A673 (cell line): Measurements from ENCODE around the gene KRT80. TPM values are rescaled to one million over a fixed set of nuclear protein-coding genes. Genes with fewer than 3 reads are reported as not detected.

ENCODE experiments used
- BruUV-seq: library from RNA; stranded (reverse); fragments of 400-500 nt; replicated peaks from 2 replicates; lab custom pipeline; 2021; lab: Mats Ljungman, UMichigan
- CTCF ChIA-PET: fragments of 300-600 bp; sonication (Branson Sonifier 250); formaldehyde crosslinking; loops from one replicate; lab custom pipeline; 2022; ENCODE audit warnings: antibody characterized with exemption; lab: Charles Lee
- POLR2A ChIA-PET: fragments of 300-600 bp; sonication (Branson Sonifier 250); formaldehyde crosslinking; loops from one replicate; lab custom pipeline; 2022; ENCODE audit warnings: antibody characterized with exemption; ENCODE audit not compliant: low non-redundant PET; lab: Charles Lee
- DNase-seq: peaks from one replicate; pipeline ENCODE4 v3.0.0-alpha.2; 2015; ENCODE audit warnings: low spot score
- H3K27ac ChIP-seq: fragments of 200-600 bp; sonication (generic); 2 replicates; pipeline ENCODE4 v1.5.1; 2016; ENCODE audit warnings: mixed run types, low read depth, mild to moderate bottlenecking, mixed read lengths, antibody characterized with exemption, low read length; ENCODE audit not compliant: poor library complexity, severe bottlenecking
- H3K27me3 ChIP-seq: fragments of 200-600 bp; sonication (generic); replicated peaks from 2 replicates; pipeline ENCODE4 v1.6.1; 2017; ENCODE audit warnings: mixed run types, low read depth, mild to moderate bottlenecking, mixed read lengths, antibody characterized with exemption, low read length; ENCODE audit not compliant: insufficient read depth, poor library complexity
- H3K36me3 ChIP-seq: fragments of 200-600 bp; sonication (generic); 2 replicates; pipeline ENCODE4 v1.6.1; 2016; ENCODE audit warnings: mixed run types, mild to moderate bottlenecking, mixed read lengths, antibody characterized with exemption, low read length; ENCODE audit not compliant: insufficient read depth, poor library complexity, severe bottlenecking
- H3K4me1 ChIP-seq: fragments of 200-600 bp; sonication (generic); 2 replicates; pipeline ENCODE4 v1.6.1; 2017; ENCODE audit warnings: mixed run types, mild to moderate bottlenecking, mixed read lengths, antibody characterized with exemption, low read length; ENCODE audit not compliant: insufficient read depth, poor library complexity, severe bottlenecking
- H3K4me3 ChIP-seq: fragments of 200-600 bp; sonication (generic); 2 replicates; pipeline ENCODE4 v1.5.1; 2016; ENCODE audit warnings: low read depth, mixed run types, mild to moderate bottlenecking, mixed read lengths, low read length; ENCODE audit not compliant: poor library complexity, severe bottlenecking
- H3K9me3 ChIP-seq: fragments of 200-600 bp; sonication (generic); 2 replicates; pipeline ENCODE4 v1.6.1; 2016; ENCODE audit warnings: mixed run types, low read depth, mild to moderate bottlenecking, mixed read lengths, antibody characterized with exemption, low read length; ENCODE audit not compliant: poor library complexity, severe bottlenecking
- EZH2 ChIP-seq: fragments of 200-600 bp; sonication (generic); IDR thresholded peaks from 2 replicates; pipeline ENCODE4 v1.6.1; 2017; ENCODE audit warnings: borderline replicate concordance, low read depth, mild to moderate bottlenecking, mixed read lengths, antibody characterized with exemption, low read length; ENCODE audit not compliant: poor library complexity, severe bottlenecking
- intact Hi-C: fragments of 100-400 bp; cut with micrococcal nuclease; formaldehyde crosslinking; loops from one replicate; pipeline ENCODE4 v1.10.0; 2022; ENCODE audit not compliant: unreplicated experiment
- total RNA-seq: library from RNA; stranded (reverse); gene quantifications from 2 replicates; pipeline ENCODE4 v1.2.3, GENCODE V29; 2021
- TF ChIP-seq, protein P1 (sequence below): fragments of 300-800, 200-600 bp; sonication (generic); conservative IDR thresholded peaks from 2 replicates; pipeline ENCODE4 v1.5.1; 2017; ENCODE audit warnings: low read depth, mild to moderate bottlenecking, antibody characterized with exemption, low read length, moderate library complexity, mixed read lengths

The KRT80 gene
- total RNA-seq, 1 experiment from 2014 or later, result 1.0 TPM

DNA sequence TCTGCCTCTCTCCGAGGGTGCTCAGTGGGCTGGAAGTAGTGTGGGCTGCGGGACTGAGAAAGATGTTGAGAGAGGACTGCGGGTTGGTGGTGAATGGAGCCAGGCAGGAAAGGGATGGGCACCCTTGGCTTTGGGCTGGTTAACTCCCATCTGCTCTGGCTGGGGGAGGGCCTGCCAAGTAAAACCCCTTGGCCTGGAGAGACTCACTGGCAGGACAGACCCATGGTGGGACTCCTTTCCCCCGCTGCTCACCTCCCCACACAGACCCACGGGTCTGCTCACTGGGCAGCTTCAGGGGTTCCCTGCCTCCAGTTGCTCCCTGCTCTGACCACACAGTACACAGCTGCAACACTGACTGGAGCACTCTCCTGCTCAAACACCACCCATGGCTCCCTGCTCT, 54.1 kb downstream of the KRT80 start:
- ChIA-PET POLR2A (no interaction called here), CTCF (no interaction called here)
- TF ChIP-seq, protein P1, sequence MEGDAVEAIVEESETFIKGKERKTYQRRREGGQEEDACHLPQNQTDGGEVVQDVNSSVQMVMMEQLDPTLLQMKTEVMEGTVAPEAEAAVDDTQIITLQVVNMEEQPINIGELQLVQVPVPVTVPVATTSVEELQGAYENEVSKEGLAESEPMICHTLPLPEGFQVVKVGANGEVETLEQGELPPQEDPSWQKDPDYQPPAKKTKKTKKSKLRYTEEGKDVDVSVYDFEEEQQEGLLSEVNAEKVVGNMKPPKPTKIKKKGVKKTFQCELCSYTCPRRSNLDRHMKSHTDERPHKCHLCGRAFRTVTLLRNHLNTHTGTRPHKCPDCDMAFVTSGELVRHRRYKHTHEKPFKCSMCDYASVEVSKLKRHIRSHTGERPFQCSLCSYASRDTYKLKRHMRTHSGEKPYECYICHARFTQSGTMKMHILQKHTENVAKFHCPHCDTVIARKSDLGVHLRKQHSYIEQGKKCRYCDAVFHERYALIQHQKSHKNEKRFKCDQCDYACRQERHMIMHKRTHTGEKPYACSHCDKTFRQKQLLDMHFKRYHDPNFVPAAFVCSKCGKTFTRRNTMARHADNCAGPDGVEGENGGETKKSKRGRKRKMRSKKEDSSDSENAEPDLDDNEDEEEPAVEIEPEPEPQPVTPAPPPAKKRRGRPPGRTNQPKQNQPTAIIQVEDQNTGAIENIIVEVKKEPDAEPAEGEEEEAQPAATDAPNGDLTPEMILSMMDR, result no peak
- TF ChIP-seq EZH2, result no peak
- no peak overlapping the region for H3K4me3 ChIP-seq
- no TSS peak for BruUV-seq
- H3K36me3 ChIP-seq, result no peaks in the 10 kb centered on the region
- DNase-seq, result no peak
- no peak overlapping the region for H3K27ac ChIP-seq
- no peaks in the 10 kb centered on the region for H3K4me1 ChIP-seq
- intact Hi-C loops, result no loop called here
- H3K9me3 ChIP-seq, result no peaks in the 10 kb centered on the region
- H3K27me3 ChIP-seq, result no peaks in the 10 kb centered on the region

DNA sequence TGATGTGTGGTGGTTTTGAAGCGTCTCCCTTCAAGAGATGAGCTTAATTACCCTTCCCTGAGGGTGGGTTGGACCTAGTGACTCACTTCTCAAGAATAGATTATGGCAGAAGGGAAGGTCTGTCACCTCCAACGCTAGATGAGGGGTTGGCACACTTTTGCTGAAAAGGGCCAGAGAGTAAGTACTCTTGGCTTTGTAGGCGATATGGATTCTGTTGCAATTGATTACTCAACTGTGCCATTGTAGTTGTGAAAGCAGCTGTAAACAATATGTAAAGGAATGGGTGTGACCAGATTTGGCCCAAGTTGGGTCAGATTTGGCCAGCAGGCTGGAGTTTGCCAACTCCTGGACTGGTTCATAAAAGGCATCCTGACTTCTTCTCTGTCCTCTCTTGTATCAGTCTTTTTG, 59.1 kb downstream of the KRT80 start:
- Histone ChIP-seq H3K9me3 (no peaks in the 10 kb centered on the region), H3K27ac (no peak overlapping the region), H3K4me1 (no peaks in the 10 kb centered on the region), H3K4me3 (no peak overlapping the region), H3K27me3 (no peaks in the 10 kb centered on the region), H3K36me3 (no peaks in the 10 kb centered on the region)
- TF ChIP-seq EZH2, result no peak
- TF ChIP-seq, protein P1, result no peak
- no peak for DNase-seq
- no TSS peak for BruUV-seq
- POLR2A ChIA-PET, result no interaction called here
- CTCF ChIA-PET, result no interaction called here
- intact Hi-C loops, result no loop called here

DNA sequence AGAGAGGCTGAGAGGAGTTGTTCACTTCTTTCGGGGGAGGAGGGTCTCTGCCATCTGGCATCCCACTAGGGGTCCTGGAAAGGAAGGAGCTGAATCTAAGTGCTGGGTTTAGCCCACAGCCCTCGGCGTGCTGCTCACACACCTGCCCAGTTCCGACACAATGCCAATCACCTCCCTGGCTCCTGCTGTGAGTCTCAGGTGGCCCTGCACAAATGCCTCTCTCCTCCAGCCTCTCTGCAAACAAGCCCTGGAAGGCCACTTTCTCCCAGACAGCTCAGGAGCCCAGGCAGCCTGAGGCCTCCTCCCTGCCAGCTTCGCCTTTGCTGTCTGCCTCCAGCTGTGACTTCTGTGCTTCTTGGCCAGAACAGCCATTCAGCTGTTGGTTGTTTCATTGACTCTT, 61.1 kb downstream of the KRT80 start:
- Histone ChIP-seq H3K27me3 (no peaks in the 10 kb centered on the region), H3K9me3 (no peaks in the 10 kb centered on the region), H3K4me3 (no peak overlapping the region), H3K4me1 (no peaks in the 10 kb centered on the region), H3K36me3 (no peaks in the 10 kb centered on the region), H3K27ac (no peak overlapping the region)
- TF ChIP-seq, protein P1, result no peak
- TF ChIP-seq EZH2, result no peak
- CTCF ChIA-PET, result no interaction called here
- no peak for DNase-seq
- intact Hi-C loops, result no loop called here
- BruUV-seq, result no TSS peak
- POLR2A ChIA-PET, result no interaction called here
